Fibroblast of villous mesenchyme (primary cell): ENCODE results near the gene CPS1. TPM values are rescaled to one million over a fixed set of nuclear protein-coding genes. Genes with fewer than 3 reads are reported as not detected.

ENCODE experiments used
- DNase-seq: peaks from one replicate; pipeline ENCODE4 v3.0.0-alpha.2; 2010; ENCODE audit warnings: low read depth
- H3K4me3 ChIP-seq: 2 replicates; pipeline ENCODE4 v1.5.1; 2011; ENCODE audit warnings: low read depth, mild to moderate bottlenecking, low read length
- total RNA-seq: library from RNA; depleted of rRNA; stranded (reverse); fragments of >200 nt; gene quantifications from 2 replicates; pipeline ENCODE4 v1.2.3, GENCODE V29; 2012
- TF ChIP-seq, protein P1 (sequence below): IDR thresholded peaks from 2 replicates; pipeline ENCODE4 v1.5.1; 2012; ENCODE audit warnings: low read depth, mild to moderate bottlenecking, low read length; ENCODE audit not compliant: insufficient read depth

CPS1 gene
- total RNA-seq, 1 donor = 21.6 TPM

DNA sequence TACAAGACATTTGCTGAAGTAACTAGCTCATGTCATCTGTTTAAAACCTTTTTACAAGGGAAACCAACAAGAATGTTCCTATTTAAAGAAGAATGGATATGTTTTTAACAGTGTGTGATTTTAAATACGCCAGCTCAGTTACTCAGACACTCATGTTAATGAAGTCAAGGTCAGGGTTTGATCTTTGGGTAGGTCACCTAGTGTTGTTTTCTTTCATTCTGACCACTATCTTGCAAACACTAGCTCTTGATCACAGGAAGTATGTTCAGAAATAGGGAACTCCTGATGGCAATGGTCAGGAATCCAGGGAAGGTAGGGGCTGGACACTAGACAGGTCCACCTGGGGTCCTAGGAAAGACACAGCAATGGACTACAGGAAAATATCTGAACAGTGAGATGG is 116.7 kb downstream of the CPS1 start:
- no peak overlapping the region for H3K4me3 ChIP-seq
- TF ChIP-seq, protein P1, sequence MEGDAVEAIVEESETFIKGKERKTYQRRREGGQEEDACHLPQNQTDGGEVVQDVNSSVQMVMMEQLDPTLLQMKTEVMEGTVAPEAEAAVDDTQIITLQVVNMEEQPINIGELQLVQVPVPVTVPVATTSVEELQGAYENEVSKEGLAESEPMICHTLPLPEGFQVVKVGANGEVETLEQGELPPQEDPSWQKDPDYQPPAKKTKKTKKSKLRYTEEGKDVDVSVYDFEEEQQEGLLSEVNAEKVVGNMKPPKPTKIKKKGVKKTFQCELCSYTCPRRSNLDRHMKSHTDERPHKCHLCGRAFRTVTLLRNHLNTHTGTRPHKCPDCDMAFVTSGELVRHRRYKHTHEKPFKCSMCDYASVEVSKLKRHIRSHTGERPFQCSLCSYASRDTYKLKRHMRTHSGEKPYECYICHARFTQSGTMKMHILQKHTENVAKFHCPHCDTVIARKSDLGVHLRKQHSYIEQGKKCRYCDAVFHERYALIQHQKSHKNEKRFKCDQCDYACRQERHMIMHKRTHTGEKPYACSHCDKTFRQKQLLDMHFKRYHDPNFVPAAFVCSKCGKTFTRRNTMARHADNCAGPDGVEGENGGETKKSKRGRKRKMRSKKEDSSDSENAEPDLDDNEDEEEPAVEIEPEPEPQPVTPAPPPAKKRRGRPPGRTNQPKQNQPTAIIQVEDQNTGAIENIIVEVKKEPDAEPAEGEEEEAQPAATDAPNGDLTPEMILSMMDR = no peak
- no peak for DNase-seq

GRCh38 chr2:210676067-210676466 is 119.7 kb downstream of the CPS1 start:
- TF ChIP-seq, protein P1 = no peak
- DNase-seq = no peak
- H3K4me3 ChIP-seq = no peak overlapping the region

GRCh38 chr2:210681491-210681890 is 125.1 kb downstream of the CPS1 start:
- TF ChIP-seq, protein P1 = no peak
- DNase-seq = no peak
- H3K4me3 ChIP-seq = no peak overlapping the region

- H3K4me3 ChIP-seq = no peak overlapping the region
- DNase-seq = no peak
- TF ChIP-seq, protein P1 = no peak
Observed at GRCh38 chr2:210686401-210686800, 130.0 kb downstream of the CPS1 start.

DNA sequence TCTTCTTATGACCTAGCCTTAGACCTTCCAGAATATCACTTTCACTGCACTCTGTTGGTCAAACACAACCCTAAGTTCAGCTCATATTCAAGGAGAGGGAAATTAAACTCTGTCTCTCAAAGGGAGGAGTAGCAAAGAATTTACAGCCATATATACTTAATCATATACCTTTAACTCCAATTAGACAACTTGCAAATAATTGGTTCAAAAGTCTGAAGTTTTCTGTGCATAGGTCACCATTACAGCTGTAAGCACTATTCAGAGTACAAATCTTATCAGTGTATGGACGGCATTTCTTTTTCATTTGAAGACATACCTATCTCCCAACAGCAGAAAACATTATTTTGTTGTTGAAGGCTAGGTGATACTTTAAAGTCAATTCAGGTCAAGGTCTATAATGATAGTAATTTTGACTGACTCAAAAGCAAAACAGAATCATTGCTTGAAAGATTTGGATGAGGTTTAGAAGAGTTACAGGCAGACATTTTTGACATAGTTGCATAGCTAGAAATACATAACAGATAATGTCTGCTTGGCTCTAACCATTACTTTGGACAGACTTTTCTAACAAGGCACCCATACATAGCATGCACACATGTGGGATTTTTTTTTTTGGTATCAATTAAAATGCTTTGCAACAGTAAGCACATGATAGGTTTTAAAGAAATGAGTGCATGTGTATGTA is 131.5 kb downstream of the CPS1 start:
- no peak for DNase-seq

DNA sequence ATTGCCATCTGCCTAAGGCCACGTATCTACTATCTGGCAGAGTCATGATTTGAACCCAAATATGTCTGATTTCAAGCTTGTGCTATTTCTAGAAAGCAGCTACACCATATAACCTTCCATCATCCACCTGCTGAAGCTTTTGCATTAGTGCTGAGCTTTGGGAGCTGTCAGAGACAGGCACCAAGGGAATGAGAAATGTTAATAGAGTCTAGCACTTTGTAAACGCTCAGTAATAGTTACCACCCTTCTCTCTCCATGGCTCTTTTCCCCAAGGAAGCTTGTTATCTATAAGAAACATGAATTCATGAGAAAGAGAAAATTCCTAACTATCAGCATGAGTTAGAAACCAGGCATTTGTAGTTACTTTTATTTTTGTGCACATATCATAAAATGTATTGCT is 151.5 kb downstream of the CPS1 start:
- TF ChIP-seq, protein P1 = no peak
- no peak overlapping the region for H3K4me3 ChIP-seq

More for the DNA sequence above, 131.5 kb downstream of the CPS1 start:
- no peak overlapping the region for H3K4me3 ChIP-seq
- TF ChIP-seq, protein P1 = no peak

GRCh38 chr2:210713122-210713521 is 156.7 kb downstream of the CPS1 start:
- TF ChIP-seq, protein P1 = no peak
- DNase-seq = no peak
- no peak overlapping the region for H3K4me3 ChIP-seq

More for the DNA sequence above, 151.5 kb downstream of the CPS1 start:
- no peak for DNase-seq
